ENCODE results near the gene CYP2W1. TPM values are rescaled to one million over a fixed set of nuclear protein-coding genes. Genes with fewer than 3 reads are reported as not detected.
A peak's percentile ranks its signal among the peaks of the same experiment; 100 is the strongest.
"Not testable (repeated sequence)": the region's sequence is repeated elsewhere in the genome, so short reads cannot be mapped to it uniquely, and the experiment has no call there.

Gene CYP2W1
- total RNA-seq, 2 experiments from 2014 or later: not detected

DNA sequence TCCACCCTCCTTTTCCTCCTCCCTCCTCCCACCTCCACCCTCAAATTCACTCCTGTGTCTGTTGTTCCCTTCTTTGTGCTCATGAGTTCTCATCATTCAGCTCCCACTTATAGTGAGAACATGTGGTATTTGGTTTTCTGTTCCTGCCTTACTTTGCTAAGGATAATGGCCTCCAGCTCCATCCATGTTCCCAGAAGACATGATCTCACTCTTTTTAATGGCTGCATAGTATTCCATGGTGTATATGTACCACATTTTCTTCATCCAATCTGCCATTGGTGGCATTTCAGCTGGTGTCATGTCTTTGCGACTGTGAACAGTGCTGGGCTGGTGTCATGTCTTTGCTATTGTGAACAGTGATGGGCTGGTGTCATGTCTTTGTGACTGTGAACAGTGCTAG, 51.8 kb downstream of the CYP2W1 start:
- H3K9me3 Mint-ChIP-seq (ENCODE audit: insufficient read depth); H3K27me3 Mint-ChIP-seq (ENCODE audit: low read depth); ATAC-seq; H3K27ac Mint-ChIP-seq; DNase-seq; POLR2A ChIA-PET; H3K36me3 Mint-ChIP-seq (ENCODE audit: low read depth); H3K4me3 Mint-ChIP-seq: not testable (repeated sequence)
- H3K4me1 Mint-ChIP-seq (ENCODE audit: low read depth): peaks cover 31% of the 10 kb centered on the region
- CTCF ChIA-PET: interaction anchor here (0.9 to 1.4 kb wide), 3 partner anchors 10 to 42 kb away, joined by 3 to 5 read pairs (median 3); partner anchors contain the start of gene GPR146

DNA sequence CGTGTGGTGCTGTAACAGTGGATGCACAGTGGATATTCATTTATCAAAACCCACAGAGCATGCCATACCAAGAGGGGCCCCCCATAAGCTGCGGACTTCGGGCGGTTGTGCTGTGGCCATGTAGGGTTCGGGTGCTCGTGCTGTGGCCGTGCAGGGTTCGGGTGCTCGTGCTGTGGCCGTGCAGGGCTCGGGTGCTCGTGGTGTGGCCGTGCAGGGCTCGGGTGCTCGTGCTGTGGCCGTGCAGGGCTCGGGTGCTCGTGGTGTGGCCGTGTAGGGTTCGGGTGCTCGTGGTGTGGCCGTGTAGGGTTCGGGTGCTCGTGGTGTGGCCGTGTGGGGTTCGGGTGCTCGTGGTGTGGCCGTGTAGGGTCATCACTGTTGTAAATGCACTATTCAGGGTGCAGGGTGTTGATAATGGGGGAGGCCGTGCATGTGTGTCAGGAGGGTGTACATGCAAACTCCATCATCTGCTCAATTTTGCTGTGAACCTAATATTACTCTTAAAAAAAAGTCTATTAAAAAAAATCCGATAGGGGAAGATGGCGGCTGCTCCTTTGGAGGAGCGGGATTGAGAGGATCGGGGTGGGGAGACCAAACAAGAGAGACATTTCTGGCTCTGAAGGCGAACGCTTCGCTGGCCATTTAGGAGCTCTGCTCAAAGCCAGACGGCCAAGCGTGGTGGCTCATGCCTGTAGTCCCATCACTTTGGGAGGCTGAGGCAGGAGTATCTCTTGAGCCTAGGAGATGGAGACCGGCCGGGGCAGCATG, 53.4 kb downstream of the CYP2W1 start:
- ATAC-seq; H3K36me3 Mint-ChIP-seq (ENCODE audit: low read depth); H3K27ac Mint-ChIP-seq; DNase-seq; H3K9me3 Mint-ChIP-seq (ENCODE audit: insufficient read depth); H3K4me3 Mint-ChIP-seq; POLR2A ChIA-PET; H3K27me3 Mint-ChIP-seq (ENCODE audit: low read depth): not testable (repeated sequence)
- H3K4me1 Mint-ChIP-seq (ENCODE audit: low read depth): peaks cover 23% of the 10 kb centered on the region
- CTCF ChIA-PET: interaction anchor here (0.7 to 1.6 kb wide), 2 partner anchors 43 to 175 kb away, joined by 3 read pairs; no protein-coding TSS in a partner anchor

Small RNA genes within 50 kb of the gene (microRNA-seq; reads per million reads assigned to microRNA genes)
- 632 reads per million, percentile 79 among the genes with 10 or more reads in this experiment for gene MIR339

Other genes with a start within 250 kb of the CYP2W1 start
- 10 to 100 TPM; 38.4 to 39.7 TPM for gene SUN1, start 150.7 kb upstream of the CYP2W1 start, total RNA-seq
- gene GET4, start 106.6 kb upstream of the CYP2W1 start, total RNA-seq: 10 to 100 TPM; 32.2 to 38.3 TPM
- gene ADAP1, start 28.5 kb upstream of the CYP2W1 start, total RNA-seq: 10 to 100 TPM; 24.2 to 28.6 TPM
- gene COX19, start 7.6 kb upstream of the CYP2W1 start, total RNA-seq: 10 to 100 TPM; 16.8 to 18.2 TPM
- gene GPR146, start 61.4 kb downstream of the CYP2W1 start, total RNA-seq: 1 to 10 TPM; 2.7 to 3.1 TPM
- gene GPER1, start 104.9 kb downstream of the CYP2W1 start, total RNA-seq: under 1 TPM in 1 of 2 experiments, not detected in 1; 0.13 TPM
- gene ZFAND2A, start 177.0 kb downstream of the CYP2W1 start, total RNA-seq: 10 to 100 TPM; 25.6 to 26.0 TPM
- gene UNCX, start 249.7 kb downstream of the CYP2W1 start, total RNA-seq: not detected